SU-DHL-6 (cell line): ENCODE measurements around the gene SCCPDH.
"Not testable (repeated sequence)": the region's sequence is repeated elsewhere in the genome, so short reads cannot be mapped to it uniquely, and the experiment has no call there.

ENCODE experiments used
- H2AFZ ChIP-seq: fragments of 200-600 bp; sonication (generic); 2 replicates; pipeline ENCODE4 v1.6.1; 2014; ENCODE audit warnings: low read depth, mild to moderate bottlenecking, moderate library complexity, mixed read lengths, antibody characterized with exemption, low read length; ENCODE audit not compliant: severe bottlenecking
- H3F3A ChIP-seq: fragments of 200-600 bp; shearing (Covaris generic); 2 replicates; pipeline ENCODE4 v1.6.0; 2016; ENCODE audit warnings: antibody characterized with exemption, mild to moderate bottlenecking; ENCODE audit not compliant: insufficient read depth
- H3K27ac ChIP-seq: fragments of 200-600 bp; sonication (generic); 2 replicates; pipeline ENCODE4 v1.5.1; 2016; ENCODE audit warnings: low read depth, mild to moderate bottlenecking, low read length, moderate library complexity, mixed read lengths
- H3K27me3 ChIP-seq: fragments of 200-600 bp; sonication (generic), shearing (Covaris generic); 2 replicates; pipeline ENCODE4 v1.6.0; 2014; ENCODE audit warnings: mild to moderate bottlenecking, low read length
- H3K36me3 ChIP-seq: fragments of 200-600 bp; sonication (generic); 2 replicates; pipeline ENCODE4 v1.6.1; 2014; ENCODE audit warnings: mild to moderate bottlenecking, low read length, mixed read lengths
- H3K4me2 ChIP-seq: fragments of 300-600, 200-600 bp; shearing (Covaris generic), sonication (generic); 2 replicates; pipeline ENCODE4 v1.6.0; 2014; ENCODE audit warnings: low read length, low read depth, mild to moderate bottlenecking; ENCODE audit not compliant: poor library complexity, severe bottlenecking
- H3K4me3 ChIP-seq: fragments of 200-600 bp; sonication (generic); 2 replicates; pipeline ENCODE4 v1.5.1; 2014; ENCODE audit warnings: antibody characterized with exemption, low read length, mild to moderate bottlenecking, mixed read lengths; ENCODE audit not compliant: insufficient read depth, poor library complexity, severe bottlenecking
- H3K79me2 ChIP-seq: fragments of 200-600 bp; sonication (generic); 2 replicates; pipeline ENCODE4 v1.6.1; 2014; ENCODE audit warnings: mild to moderate bottlenecking, low read length, moderate library complexity; ENCODE audit not compliant: insufficient read depth
- H3K9ac ChIP-seq: fragments of 200-600 bp; sonication (generic); 2 replicates; pipeline ENCODE4 v1.7.0; 2014; ENCODE audit warnings: mild to moderate bottlenecking, low read length
- H3K9me2 ChIP-seq: fragments of 200-600 bp; sonication (generic); replicated peaks from 2 replicates; pipeline ENCODE4 v1.6.1; 2014; ENCODE audit warnings: low read length; ENCODE audit not compliant: insufficient read depth
- H3K9me3 ChIP-seq: fragments of 200-600 bp; sonication (generic); 2 replicates; pipeline ENCODE4 v1.6.1; 2014; ENCODE audit warnings: low read length, mixed read lengths; ENCODE audit not compliant: insufficient read depth
- H4K20me1 ChIP-seq: fragments of 200-600 bp; sonication (generic); 2 replicates; pipeline ENCODE4 v1.6.1; 2014; ENCODE audit warnings: low read depth, mild to moderate bottlenecking, antibody characterized with exemption, low read length, moderate library complexity, mixed read lengths
- EZH2phosphoT487 ChIP-seq: fragments of 200-600 bp; sonication (generic), shearing (Covaris generic); conservative IDR thresholded peaks from 2 replicates; pipeline ENCODE4 v1.6.1; 2018; ENCODE audit warnings: mild to moderate bottlenecking, antibody characterized with exemption, low read length, moderate library complexity, mixed read lengths
- TF ChIP-seq, protein P1 (sequence below): fragments of 200-600 bp; sonication (generic); IDR thresholded peaks from one replicate; pipeline ENCODE4 v1.5.1; 2017; ENCODE audit warnings: antibody characterized with exemption, mild to moderate bottlenecking, low read length, moderate library complexity; ENCODE audit not compliant: insufficient read depth, poor library complexity, severe bottlenecking

SCCPDH gene

DNA sequence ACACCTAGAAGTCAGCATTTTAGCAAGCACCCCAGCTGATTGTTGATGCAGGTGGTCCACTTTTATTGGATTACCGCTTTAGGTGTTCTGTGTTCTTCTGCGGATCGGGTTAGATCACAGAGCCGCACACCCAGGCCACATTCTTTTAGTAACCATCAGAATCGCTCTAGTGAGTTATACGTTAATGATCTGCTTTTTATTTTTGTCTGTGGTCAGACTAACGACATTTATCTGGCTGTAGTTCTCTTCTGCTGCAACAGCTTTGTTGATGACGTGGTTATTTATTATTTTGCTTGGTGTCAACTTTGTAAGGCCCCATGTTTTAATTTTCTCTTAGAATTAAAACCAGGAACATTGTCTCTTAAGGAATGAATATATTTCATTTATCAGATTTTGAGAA lies 18.2 kb downstream of the SCCPDH start:
- H4K20me1 ChIP-seq: no peaks in the 10 kb centered on the region
- H3K36me3 ChIP-seq: no peaks in the 10 kb centered on the region
- TF ChIP-seq, protein P1, sequence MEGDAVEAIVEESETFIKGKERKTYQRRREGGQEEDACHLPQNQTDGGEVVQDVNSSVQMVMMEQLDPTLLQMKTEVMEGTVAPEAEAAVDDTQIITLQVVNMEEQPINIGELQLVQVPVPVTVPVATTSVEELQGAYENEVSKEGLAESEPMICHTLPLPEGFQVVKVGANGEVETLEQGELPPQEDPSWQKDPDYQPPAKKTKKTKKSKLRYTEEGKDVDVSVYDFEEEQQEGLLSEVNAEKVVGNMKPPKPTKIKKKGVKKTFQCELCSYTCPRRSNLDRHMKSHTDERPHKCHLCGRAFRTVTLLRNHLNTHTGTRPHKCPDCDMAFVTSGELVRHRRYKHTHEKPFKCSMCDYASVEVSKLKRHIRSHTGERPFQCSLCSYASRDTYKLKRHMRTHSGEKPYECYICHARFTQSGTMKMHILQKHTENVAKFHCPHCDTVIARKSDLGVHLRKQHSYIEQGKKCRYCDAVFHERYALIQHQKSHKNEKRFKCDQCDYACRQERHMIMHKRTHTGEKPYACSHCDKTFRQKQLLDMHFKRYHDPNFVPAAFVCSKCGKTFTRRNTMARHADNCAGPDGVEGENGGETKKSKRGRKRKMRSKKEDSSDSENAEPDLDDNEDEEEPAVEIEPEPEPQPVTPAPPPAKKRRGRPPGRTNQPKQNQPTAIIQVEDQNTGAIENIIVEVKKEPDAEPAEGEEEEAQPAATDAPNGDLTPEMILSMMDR: no peak
- TF ChIP-seq EZH2phosphoT487: no peak
- no peak overlapping the region for H3K27ac ChIP-seq
- H2AFZ ChIP-seq: no peak overlapping the region
- no peak overlapping the region for H3K4me2 ChIP-seq
- H3K27me3 ChIP-seq: no peaks in the 10 kb centered on the region
- H3K79me2 ChIP-seq: no peaks in the 10 kb centered on the region
- H3K9me3 ChIP-seq: 0 out of 2 replicates have a peak, but pooled peaks cover 4% of the 10 kb centered on the region
- no peaks in the 10 kb centered on the region for H3K9me2 ChIP-seq
- H3K9ac ChIP-seq: no peak overlapping the region
- no peaks in the 10 kb centered on the region for H3F3A ChIP-seq
- H3K4me3 ChIP-seq: no peak overlapping the region

DNA sequence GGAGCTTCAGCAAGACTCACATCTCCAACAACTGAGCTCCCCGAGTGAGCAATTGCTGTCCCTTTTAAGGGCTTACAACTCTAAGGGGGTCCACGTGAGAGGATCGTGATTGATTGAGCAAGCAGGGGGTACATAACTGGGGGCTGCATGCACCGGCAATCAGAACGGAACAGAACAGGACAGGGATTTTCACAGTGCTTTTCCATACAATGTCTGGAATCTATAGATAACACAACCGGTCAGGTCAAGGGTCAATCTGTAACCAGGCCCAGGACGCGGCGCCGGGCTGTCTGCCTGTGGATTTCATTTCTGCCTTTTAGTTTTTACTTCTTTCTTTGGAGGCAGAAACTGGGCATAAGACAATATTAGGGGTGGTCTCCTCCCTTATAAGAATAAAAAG lies 21.9 kb downstream of the SCCPDH start:
- H2AFZ ChIP-seq, H4K20me1 ChIP-seq, H3K79me2 ChIP-seq, H3F3A ChIP-seq, H3K9ac ChIP-seq, H3K4me2 ChIP-seq, H3K9me3 ChIP-seq, H3K27ac ChIP-seq, H3K27me3 ChIP-seq, H3K36me3 ChIP-seq, H3K9me2 ChIP-seq, H3K4me3 ChIP-seq: not testable (repeated sequence)

DNA sequence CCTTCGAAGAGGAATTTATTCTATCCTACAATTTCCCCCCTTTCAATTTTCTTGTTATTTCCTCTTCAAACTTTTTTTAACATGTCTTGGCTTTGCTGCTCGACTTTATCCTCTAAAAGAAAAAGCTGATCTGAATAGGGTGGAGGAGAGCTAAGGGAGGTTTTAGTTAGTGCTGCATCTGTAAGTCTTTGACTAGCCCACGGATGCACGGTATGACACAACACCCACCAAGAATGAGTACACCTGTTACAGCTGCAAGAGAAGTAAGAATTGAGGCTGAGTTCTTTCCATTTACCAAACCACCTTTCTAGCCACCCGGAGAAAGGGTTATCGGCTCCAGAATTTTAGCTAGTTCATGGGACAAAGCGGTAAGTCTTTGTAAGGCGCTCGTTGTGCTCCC lies 23.8 kb downstream of the SCCPDH start:
- H3K4me3 ChIP-seq: no peak overlapping the region
- no peaks in the 10 kb centered on the region for H4K20me1 ChIP-seq
- H3K27me3 ChIP-seq: no peaks in the 10 kb centered on the region
- no peaks in the 10 kb centered on the region for H3K36me3 ChIP-seq
- no peak overlapping the region for H3K4me2 ChIP-seq
- no peaks in the 10 kb centered on the region for H3K79me2 ChIP-seq
- no peak overlapping the region for H3K27ac ChIP-seq
- TF ChIP-seq, protein P1: no peak
- TF ChIP-seq EZH2phosphoT487: no peak
- no peaks in the 10 kb centered on the region for H3F3A ChIP-seq
- no peaks in the 10 kb centered on the region for H3K9me2 ChIP-seq
- no peak overlapping the region for H3K9ac ChIP-seq
- H3K9me3 ChIP-seq: no peaks in the 10 kb centered on the region
- H2AFZ ChIP-seq: no peak overlapping the region

DNA sequence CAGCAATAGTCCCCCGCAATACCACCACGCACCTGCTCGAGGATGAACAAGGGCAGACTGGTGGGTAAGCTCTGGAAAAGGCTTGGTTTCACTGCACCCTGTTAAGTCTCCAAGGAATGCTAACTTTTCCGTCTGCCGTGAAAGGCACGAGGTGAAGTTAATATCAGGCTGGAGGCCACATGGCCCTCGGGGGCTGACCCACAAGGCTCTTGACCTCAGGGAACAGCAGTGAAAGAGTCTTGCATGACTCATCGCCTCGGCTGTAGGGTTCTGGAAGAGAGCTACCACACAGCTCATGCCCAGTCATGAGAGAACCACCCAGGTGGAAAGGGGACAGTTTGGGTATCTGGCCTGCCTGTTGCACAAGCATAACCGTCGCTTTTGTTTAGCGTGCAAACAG lies 24.7 kb downstream of the SCCPDH start:
- Histone ChIP-seq H3K4me3 (no peak overlapping the region), H3K79me2 (no peaks in the 10 kb centered on the region), H3K36me3 (no peaks in the 10 kb centered on the region), H3K9me2 (no peaks in the 10 kb centered on the region), H3K27ac (no peak overlapping the region), H2AFZ (no peak overlapping the region), H4K20me1 (no peaks in the 10 kb centered on the region), H3K27me3 (no peaks in the 10 kb centered on the region), H3K4me2 (no peak overlapping the region), H3K9me3 (no peaks in the 10 kb centered on the region), H3F3A (no peaks in the 10 kb centered on the region), H3K9ac (no peak overlapping the region)
- TF ChIP-seq, protein P1: no peak
- no peak for TF ChIP-seq EZH2phosphoT487
